ENCODE data around the gene CPEB3. TPM values are rescaled to one million over a fixed set of nuclear protein-coding genes. Genes with fewer than 3 reads are reported as not detected.

CPEB3 gene
- total and polyA plus RNA-seq, 12 donors = 1.6 to 13.4 (median 6.1) TPM

GRCh38 chr10:92079003-92079402 is 211.9 kb downstream of the CPEB3 start:
- DNase-seq = no peak
- no peak overlapping the region for H3K27ac ChIP-seq
- peaks cover 0 to 10% of the 10 kb centered on the region in 2 donors for H3K4me1 ChIP-seq (replicated peaks in 1 of 2)
- WGBS, 4 donors = 94 to 98% (median 96%) methylated on average over 6 of the region's 6 CpGs
- H3K36me3 ChIP-seq (replicated peaks in 1 of 2) = peaks cover 0 to 25% of the 10 kb centered on the region in 2 donors
- TF ChIP-seq POLR2A (IDR thresholded peaks at IDR 0.05) = no peak
- TF ChIP-seq, protein P1, sequence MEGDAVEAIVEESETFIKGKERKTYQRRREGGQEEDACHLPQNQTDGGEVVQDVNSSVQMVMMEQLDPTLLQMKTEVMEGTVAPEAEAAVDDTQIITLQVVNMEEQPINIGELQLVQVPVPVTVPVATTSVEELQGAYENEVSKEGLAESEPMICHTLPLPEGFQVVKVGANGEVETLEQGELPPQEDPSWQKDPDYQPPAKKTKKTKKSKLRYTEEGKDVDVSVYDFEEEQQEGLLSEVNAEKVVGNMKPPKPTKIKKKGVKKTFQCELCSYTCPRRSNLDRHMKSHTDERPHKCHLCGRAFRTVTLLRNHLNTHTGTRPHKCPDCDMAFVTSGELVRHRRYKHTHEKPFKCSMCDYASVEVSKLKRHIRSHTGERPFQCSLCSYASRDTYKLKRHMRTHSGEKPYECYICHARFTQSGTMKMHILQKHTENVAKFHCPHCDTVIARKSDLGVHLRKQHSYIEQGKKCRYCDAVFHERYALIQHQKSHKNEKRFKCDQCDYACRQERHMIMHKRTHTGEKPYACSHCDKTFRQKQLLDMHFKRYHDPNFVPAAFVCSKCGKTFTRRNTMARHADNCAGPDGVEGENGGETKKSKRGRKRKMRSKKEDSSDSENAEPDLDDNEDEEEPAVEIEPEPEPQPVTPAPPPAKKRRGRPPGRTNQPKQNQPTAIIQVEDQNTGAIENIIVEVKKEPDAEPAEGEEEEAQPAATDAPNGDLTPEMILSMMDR (IDR thresholded peaks at IDR 0.05) = no peak
- H3K9me3 ChIP-seq (replicated peaks in 1 of 3) = no peaks in the 10 kb centered on the region
- no peaks in the 10 kb centered on the region for H3K27me3 ChIP-seq
- no peak overlapping the region for H3K4me3 ChIP-seq
- intact Hi-C loops (cut with DNase I) = no loop called here

DNA sequence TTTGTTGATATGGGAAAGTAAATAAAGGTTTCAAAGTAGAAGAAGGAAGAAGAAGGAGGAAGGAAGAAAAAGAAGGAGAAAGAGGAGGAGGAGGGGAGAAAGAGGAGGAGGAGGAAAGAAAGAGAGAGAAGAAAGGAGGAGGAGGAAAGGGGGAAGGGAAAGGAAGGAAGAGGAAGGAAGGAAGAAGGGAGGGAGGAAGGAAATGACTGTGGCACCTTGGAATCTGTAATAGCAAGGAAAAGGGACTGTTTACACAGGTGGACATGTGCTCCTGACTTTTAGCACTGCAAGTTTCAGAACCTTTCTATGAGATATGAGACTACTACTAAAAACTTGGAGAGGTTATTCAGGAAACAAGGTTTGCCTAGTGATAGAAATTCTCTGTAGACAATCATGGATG is 214.2 kb downstream of the CPEB3 start:
- H3K27ac ChIP-seq = no peak overlapping the region
- no peaks in the 10 kb centered on the region for H3K9me3 ChIP-seq (replicated peaks in 1 of 3)
- H3K4me1 ChIP-seq (replicated peaks in 1 of 2) = peaks cover 0 to 7% of the 10 kb centered on the region in 2 donors
- no peak for DNase-seq
- no peak overlapping the region for H3K4me3 ChIP-seq
- no peak for TF ChIP-seq POLR2A (IDR thresholded peaks at IDR 0.05)
- TF ChIP-seq, protein P1 (IDR thresholded peaks at IDR 0.05) = no peak
- H3K27me3 ChIP-seq = no peaks in the 10 kb centered on the region
- intact Hi-C loops (cut with DNase I) = no loop called here
- peaks cover 0 to 25% of the 10 kb centered on the region in 2 donors for H3K36me3 ChIP-seq (replicated peaks in 1 of 2)

- Histone ChIP-seq H3K4me1 (replicated peaks in 1 of 2) (peaks cover 0 to 7% of the 10 kb centered on the region in 2 donors), H3K4me3 (no peak overlapping the region), H3K27me3 (no peaks in the 10 kb centered on the region), H3K36me3 (replicated peaks in 1 of 2) (peaks cover 0 to 17% of the 10 kb centered on the region in 2 donors), H3K27ac (no peak overlapping the region), H3K9me3 (replicated peaks in 1 of 3) (no peaks in the 10 kb centered on the region)
- intact Hi-C loops (cut with DNase I) = no loop called here
- no peak for DNase-seq
- no peak for TF ChIP-seq POLR2A (IDR thresholded peaks at IDR 0.05)
- TF ChIP-seq, protein P1 (IDR thresholded peaks at IDR 0.05) = no peak
Observed at GRCh38 chr10:92075829-92076228, 215.0 kb downstream of the CPEB3 start.

DNA sequence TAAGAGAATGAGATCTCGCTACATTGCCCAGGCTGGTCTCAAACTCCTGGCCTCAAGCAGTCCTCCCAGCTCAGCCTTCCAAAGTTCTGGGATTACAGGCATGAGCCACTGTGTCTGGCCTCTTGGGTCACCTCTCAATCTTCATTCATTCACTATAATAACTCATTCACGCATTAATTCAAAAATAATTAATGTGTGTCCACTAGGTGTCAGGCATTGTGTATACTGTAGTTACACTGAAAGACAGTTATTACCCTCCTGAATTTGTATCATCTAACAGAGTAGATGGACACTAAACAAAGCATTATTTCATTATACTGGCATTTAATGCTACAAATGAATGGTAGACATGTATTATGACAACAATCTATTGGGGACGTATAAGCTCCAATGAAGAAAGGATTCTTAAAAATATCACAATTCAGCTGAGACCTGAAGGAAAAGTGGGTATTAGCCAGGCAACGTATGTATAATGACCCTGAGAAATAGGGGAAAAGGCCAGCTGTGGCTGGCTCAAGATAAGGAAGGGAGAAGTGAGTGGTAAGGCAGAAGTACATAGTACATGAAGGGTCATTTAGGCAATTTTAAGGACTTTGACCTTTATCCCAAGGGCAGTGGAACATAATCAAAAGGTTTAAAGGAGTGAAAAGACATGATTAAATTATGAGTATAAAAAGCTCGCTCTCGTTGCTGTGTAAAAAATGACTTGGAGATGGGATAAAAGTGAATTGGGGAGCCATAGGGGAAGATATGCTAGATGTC is 216.6 kb downstream of the CPEB3 start:
- H3K27me3 ChIP-seq = no peaks in the 10 kb centered on the region
- H3K36me3 ChIP-seq (replicated peaks in 1 of 2) = peaks cover 0 to 5% of the 10 kb centered on the region in 2 donors
- no peak overlapping the region for H3K27ac ChIP-seq
- WGBS, 4 donors = 56 to 67% (median 62%) methylated on average over 6 of the region's 6 CpGs
- no peak overlapping the region for H3K4me3 ChIP-seq
- TF ChIP-seq, protein P1 (IDR thresholded peaks at IDR 0.05) = peak in 4 of 6 experiments; percentile 12 to 32 (median 24)
- no peak for TF ChIP-seq POLR2A (IDR thresholded peaks at IDR 0.05)
- peaks cover 0 to 7% of the 10 kb centered on the region in 2 donors for H3K4me1 ChIP-seq (replicated peaks in 1 of 2)
- intact Hi-C loops (cut with DNase I) = no loop called here
- H3K9me3 ChIP-seq (replicated peaks in 1 of 3) = no peaks in the 10 kb centered on the region
- DNase-seq = no peak

Data from adrenal gland (tissue), 12 donors.